GM18861 (cell line): ENCODE data around the gene PREB.

ENCODE experiments used
- ATAC-seq: cut with Tn5 transposase; IDR thresholded peaks from one replicate; pipeline ENCODE4 v1.9.1; 2021; ENCODE audit not compliant: unreplicated experiment

Gene PREB

DNA sequence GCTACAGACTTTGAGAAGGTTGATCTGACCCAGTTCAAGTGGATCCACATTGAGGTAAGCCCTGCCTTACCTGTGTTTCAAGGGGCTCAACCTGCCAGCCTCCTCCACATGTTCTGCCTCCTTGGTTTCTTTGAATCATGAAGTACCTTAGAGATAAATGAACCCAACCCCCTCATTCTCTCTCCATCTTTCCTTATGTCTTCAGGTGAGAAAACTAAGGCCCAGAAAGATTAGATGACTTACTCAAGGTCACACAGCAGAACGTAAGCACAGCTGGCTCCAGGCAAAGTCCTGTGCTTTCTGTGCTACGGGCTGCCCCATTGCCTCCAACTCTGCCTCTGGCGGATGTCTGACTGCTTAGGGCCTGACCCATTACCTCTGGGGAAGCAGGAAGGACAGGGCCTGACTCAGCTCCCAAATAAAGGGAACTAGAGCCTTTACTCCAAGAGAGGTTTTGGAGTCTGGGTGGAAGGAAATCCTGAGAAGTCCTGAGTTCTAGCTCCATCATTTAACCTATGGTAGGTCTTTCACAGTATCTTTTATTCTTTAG, 37.6 kb downstream of the PREB start:
- ATAC-seq, result no peak

DNA sequence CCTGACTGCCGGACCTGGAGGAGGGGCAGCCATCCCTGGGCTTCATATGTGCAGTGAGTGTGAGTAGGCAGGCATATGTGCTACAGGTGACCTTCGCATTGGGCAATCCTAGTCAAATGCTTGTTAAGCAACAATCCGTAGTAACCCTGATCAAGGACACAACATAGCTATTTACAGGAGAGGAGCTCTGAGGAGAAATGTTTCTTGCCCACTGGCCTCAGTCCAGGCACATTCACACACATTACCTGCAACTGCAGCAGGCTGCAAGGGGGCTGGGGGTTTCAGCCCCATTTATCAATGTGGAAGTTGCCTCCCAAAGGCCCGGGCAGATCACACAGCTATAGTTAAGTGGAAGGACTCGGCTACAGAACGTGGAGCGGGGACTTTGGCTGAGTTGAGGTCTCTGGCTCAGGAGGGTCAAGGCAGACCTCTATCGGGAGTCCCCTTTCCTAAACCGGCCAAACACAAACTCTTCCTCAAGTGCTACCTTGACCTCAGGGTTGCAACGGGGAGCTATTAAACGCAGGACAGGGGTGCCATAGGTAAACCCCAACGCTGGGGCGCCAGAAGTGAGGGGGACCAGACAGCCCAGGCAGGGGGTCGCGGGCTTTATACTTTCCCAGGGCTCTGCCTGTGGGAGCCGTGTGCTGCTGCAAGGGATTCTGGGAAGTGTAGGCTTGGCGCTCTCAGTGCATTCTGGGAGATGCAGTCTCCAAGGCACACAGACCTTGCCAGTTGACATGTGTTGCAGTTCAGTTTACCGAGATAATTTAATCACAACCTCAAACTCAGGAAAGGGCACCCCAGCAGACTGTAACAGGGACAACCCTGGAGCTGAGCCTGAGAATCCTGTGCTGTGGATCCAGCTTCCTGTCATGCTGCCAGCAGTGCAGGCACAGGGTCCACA, 38.4 kb downstream of the PREB start:
- ATAC-seq, result no peak

DNA sequence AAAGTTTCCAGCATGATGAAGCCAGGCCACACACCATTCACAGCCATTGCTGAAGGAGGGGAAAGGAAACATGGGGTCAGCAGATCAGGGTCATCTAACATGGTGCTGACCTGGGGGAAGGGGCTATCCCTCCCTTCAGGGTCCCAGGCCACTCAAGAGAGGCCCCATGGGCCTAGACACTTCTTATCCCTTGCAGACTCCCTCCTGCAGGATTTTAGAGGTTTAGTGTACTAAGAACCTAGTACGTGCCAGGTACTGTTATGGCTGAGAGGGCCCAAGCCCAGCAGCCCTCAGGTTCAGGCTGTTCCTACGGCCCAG, 39.0 kb downstream of the PREB start:
- ATAC-seq, result no peak

DNA sequence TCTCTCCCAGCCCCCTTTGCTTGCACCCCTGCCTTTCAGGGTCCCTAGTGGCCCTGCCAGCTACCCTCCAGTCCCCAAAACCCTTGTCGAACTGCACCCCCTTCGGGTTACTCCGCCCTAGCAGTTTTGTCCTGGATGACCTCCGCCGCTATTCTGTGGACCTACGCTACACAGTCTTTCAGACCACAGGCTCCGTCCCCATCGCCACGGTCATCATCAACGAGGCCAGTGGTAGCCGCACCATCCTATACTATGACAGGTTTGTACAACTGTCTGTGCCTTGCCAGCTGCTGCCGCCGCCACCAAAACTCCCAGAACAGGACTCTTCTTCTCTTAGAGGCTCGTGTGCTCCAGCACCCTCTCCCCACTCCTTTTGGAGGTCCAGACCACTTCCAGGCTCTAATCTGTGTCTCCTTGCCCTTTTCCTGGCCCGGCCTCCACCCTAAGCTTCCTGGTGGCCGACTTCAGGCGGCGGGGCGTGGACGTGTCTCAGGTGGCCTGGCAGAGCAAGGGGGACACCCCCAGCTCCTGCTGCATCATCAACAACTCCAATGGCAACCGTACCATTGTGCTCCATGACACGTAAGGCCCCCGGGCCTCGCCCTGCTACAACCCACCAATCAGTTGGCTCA, 40.0 kb downstream of the PREB start:
- ATAC-seq, result no peak

DNA sequence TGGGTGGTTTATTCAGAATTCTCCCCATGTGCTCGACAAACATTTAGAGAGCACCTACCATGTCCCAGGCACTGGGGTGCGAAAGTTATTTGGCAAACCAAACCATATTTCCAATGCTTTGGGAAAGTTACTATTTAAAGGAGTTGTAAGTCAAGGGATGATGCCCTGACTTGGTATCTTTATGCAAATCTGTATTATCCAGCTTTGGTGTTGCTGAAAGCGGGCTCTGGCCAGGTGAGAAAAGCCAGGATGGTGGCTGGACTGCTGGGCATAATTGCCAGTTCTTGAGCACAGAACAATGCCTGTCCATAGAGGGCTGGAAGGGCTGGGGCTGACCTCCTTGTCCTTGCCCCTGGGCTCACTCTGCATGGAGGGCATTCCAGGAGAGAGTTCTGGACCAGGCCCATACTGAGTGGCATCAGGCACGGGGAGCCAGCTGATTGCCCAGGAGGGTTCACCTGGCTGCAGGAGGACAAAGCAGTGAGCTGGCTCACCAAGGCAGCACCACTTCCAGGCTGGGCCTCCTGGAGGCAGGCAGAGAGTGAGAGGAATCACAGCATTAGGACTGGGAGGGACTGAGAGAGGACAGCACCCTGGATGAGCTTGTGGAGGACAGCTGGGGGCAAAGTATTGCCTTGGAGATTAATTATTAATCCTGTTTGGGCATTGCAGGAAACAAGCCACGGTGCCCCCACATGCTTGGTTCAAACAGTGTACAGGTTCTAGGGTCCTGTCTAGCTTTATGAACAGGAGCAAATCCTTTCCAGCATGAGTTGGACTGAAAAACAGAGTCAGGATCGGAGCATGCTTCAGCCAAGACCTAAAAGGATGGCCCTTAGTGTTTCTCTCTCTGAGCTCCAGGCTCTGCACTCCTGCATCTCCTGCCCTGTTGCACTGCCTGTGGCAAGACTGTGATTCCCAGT, 40.7 kb downstream of the PREB start:
- no peak for ATAC-seq

DNA sequence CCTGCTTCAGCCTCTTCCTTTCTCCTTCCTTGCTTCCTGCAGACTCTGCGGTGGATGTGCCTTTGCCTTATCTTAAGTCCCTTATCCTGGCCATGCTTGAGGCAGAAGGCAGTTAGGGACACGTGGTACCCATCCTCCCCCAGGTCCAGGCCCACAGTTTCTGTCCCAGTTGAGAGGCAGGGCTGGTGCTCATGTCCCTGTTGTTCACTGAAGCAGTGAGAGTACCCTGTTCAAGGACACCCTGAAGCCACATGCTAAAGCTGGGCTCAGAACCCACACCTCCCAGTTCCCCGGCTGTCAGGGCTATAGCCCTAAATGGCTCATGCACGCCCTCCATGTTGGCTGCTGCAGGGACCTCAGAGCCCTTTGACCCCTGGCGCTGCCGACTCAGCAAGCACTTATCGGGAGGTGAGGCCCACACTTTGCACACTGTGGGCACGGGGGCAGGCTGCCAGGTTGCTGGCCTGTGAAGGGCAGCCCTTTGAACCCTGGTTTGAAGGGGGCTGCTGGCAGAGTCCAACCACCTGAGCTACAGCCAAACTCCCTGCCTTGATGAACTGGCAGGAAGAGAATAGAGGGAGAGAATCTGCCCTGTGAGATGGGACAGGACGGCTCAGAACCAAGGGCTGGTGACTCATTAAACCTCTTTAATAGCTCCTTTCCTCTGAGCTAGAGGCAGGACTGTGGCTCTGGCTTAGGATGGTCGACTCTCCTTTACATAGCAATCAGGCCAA, 41.6 kb downstream of the PREB start:
- ATAC-seq, result no peak

DNA sequence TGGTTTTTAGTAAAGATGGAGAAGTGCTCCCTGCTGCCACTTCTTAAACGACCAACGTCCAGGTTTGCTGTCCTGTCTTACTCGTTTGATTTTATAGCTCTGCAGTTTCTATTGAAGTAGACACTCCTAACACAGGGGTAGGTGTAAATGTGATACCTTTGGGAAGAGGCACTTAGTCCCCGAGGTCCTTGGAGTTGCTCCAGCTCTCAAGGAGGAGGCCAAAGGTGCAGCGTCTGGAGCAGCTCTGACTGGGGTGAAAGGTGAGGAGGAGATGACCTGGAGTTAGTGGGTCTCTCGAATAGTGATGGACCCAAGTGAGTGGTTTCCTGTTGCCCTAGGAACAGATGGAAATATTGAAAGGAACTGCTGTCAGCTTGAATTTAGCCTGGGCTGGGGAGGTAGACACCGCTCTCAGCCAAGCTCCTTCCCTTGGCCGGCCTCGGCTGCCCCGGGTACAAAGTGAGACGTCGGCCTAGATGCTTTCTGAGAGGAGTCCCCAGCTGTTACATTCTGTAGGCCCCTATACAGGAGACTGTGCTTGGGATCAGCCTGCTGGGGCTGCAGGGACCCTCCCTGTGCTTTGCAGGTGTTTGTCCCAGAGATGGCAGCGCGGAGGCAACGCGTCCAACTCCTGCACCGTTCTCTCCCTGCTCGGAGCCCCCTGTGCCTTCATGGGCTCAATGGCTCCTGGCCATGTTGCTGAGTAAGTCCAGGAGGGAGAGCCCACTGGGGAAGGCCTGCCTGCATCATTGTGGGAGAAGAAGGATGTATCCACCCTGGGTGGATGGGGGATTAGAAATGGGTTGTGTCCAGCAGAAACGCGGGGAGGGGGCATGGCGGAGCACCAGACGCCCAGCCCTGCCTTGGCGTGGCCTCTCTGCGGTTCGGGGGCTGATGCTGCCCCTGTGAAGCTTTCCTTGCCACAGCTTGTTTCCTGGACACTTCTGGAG, 42.4 kb downstream of the PREB start:
- no peak for ATAC-seq

DNA sequence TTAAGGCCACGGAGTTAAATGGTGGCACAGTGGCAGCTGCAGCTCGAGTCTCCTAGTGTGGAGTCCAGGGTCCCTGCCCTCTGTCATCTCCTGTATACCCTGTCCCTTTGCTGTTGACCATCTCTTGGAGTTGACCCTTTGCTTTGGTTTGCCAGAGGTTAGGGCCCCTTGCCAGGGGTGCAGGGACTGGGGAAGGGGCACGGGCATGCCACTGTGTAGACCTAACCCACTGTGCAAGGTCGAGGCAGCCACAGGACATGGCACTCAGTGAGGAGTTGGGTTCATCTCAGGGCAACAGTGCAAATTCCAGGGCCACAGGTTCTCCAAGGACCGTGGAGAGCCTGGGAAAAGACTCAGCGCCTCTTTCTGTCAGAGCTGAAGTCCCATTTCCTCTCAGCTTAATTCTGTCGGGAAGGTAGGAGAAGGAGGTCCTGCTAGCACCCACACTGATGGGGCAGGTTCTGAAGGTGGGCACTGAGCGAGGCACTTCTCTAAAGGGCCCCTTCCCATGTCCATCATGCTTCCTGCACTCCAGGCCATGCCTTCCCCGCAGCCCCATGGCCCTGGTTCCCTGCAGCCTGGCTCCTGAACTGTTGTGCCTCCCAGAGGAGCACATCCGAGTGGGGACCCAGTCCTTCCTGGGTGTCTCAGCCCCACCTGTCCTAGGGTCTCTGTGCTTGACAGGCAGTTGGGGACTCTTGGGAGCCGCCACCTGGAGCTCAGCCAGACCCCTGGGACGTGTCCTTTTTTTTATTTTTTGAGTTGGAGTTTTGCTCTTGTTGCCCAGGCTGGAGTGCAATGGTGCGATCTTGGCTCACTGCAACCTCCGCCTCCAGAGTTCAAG, 45.1 kb downstream of the PREB start:
- no peak for ATAC-seq

DNA sequence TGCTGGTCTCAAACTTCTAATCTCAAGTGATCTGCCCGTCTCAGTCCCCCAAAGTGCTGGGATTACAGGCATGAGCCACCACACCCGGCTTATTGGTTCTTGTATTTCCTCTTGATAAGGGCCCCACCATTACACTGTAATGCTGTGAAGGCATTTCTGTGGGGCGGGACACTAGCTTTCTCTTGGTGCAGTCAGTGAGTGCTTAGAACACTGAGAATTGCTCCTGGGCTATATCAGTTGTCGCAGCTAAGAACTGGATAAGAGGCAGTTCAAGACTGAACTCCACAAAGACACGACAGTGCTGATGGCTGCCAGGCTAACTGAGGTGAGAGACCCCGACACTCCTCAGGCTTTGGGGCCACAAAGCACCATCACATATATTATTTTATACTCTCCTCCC, 45.8 kb downstream of the PREB start:
- no peak for ATAC-seq

DNA sequence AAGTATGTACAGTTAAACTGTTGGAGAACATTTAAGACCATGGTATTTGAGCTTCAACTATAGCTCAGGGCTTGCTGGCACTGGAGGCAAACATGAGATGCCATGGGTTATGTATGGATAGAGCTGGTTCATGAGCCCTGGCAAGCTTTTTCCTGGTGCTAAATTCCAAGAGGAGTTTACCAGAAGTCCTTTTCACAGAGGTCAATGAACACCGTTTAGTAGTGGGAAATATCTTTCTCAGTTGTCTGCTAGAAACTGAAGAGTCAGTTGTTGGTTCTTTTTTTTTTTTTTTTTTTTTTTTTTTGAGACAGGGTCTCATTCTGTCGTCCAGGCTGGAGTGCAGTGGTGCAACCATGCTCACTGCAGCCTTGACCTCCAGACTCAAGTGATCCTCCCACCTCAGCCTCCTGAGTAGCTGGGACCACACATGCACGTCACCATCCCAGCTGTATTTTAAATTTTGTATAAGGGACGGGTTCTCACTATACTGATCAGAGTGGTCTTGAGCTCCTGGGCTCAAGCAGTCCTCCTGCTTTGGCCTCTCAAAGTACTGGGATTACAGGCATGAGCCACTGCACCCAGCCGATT, 46.5 kb downstream of the PREB start:
- ATAC-seq, result no peak

DNA sequence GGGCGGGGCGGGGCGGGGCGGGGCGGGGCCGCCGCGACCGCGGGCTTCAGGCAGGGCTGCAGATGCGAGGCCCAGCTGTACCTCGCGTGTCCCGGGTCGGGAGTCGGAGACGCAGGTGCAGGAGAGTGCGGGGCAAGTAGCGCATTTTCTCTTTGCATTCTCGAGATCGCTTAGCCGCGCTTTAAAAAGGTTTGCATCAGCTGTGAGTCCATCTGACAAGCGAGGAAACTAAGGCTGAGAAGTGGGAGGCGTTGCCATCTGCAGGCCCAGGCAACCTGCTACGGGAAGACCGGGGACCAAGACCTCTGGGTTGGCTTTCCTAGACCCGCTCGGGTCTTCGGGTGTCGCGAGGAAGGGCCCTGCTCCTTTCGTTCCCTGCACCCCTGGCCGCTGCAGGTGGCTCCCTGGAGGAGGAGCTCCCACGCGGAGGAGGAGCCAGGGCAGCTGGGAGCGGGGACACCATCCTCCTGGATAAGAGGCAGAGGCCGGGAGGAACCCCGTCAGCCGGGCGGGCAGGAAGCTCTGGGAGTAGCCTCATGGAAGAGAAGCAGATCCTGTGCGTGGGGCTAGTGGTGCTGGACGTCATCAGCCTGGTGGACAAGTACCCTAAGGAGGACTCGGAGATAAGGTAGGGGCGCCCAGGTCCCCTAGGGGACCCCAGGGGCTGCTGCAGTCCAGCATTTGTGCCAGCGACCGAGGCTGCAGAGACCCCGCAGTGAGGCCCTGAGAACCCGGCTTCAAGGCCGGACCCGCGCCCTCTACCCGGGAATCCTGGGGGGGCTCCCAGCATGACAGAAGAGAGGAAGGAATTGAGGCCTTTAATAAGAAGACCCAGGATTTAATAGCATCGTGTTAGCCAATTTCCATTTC, 47.5 kb downstream of the PREB start, which contains the start of gene KHK:
Gene KHK (plus strand): TSS at position 49 of the 870 bp plus-strand sequence. CDS start 488 bp downstream, at position 537.
- ATAC-seq, result peak; percentile 11

DNA sequence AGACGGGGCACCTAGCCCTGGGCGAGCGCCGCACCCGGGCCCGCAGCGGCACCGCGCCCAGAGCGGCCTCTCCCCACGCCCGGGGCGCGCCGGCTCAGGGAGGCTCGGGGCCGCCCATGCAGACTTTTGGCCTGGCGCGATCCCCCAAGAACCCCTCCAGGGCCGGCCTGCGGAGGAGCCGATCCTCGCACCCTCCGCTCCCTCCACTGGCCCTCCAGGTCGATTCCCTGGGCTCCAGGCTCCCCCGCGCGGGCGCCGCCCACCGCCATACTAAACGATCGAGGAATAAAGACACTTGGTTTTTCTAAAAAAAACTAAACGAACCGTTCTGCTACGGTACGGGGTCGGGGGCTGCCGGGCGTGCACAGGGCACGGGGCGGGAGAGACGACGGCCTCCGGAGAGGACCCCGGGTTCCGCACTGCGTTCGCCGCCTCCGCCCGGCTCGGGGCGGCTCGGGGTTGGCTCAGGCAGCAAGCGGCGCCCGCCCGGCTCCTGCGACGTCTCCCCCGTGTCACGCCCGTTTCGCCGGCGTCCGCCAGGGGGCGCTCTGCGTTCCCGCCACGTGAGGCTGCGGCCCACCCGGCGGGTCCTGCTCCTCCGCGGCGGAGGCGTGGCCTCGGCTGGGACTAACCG, 48.2 kb downstream of the PREB start:
- peak; percentile 71 for ATAC-seq

DNA sequence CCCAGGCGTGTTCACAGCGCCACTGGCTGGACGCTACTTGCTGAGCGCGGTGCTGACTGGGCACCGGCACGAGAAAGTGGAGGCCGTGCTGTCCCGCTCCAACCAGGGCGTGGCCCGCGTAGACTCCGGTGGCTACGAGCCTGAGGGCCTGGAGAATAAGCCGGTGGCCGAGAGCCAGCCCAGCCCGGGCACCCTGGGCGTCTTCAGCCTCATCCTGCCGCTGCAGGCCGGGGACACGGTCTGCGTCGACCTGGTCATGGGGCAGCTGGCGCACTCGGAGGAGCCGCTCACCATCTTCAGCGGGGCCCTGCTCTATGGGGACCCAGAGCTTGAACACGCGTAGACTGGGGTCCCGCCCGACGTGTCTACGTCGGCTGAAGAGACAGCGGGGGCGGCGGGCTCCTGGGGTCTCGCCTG, 48.8 kb downstream of the PREB start:
- peak; percentile 4 for ATAC-seq

DNA sequence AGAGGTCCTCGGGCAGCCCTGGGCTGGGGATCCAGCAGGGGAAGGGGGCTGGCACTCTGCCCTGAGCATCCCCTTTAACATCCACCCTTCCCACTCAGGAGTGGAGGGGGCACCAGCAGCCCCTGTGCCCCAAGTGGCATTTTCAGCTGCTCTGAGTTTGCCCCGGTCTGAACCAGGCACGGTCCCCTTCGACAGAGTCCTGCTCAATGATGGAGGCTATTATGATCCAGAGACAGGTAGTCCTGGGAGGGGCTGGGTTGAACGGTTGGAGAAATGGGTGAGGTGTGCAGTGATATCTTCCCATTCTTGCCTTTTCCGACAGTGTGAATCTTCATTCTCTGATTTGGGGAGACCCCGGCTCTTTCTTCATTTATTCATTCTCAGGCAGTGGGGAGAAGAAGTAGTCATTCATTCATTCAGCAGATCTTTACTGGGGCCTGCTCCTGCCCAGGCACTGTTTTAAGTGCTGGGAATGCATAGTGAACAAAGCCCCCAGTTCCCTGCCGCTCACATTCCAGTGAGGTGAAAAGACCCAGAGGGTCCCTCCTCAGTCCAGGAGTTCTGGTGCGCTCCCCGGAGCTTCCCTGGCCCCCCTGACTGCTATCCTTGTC, 49.3 kb downstream of the PREB start:
- ATAC-seq, result no peak

DNA sequence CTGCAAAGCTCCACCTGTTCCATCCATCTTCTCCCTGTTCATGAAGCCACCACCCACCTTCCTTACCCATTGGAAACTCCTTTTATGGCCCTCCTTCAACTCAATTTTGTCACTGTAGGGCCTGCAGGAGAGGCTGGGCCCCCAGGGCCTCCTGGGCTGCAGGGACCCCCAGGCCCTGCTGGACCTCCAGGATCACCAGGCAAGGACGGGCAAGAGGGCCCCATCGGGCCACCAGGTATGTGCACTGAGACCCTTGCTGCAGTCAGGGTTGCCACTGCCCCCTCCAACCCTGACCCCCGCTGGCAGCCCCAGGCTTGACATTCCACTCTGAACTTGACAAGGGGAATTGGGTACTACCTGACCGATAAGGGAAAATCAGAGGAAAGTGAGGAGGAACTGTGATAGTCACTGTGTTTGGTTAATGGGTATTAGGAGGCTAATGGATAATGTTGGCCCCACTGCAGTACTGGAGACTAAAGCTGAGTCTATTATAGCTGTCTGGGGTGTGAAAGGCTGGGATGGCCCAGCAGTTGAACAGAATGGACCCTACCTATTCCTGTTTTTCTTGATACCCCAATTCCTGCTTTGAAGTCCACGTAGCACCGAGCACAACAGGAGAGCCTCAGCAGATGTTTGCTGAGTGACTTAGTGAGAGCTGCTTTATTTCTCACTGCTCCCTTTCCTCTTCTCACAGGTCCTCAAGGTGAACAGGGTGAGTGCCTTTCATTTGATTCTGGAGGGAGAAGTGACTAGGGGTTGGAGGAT, 50.0 kb downstream of the PREB start:
- no peak for ATAC-seq
